GM12891 (cell line): ENCODE results near the gene CALN1.

Experiments used
- PAX5 ChIP-seq: IDR thresholded peaks from 2 replicates; pipeline ENCODE4 v1.6.1; 2011; ENCODE audit warnings: low read length, moderate library complexity, mild to moderate bottlenecking; ENCODE audit not compliant: insufficient read depth, severe bottlenecking
- POLR2A ChIP-seq: IDR thresholded peaks from 2 replicates; pipeline ENCODE4 v1.6.1; 2011; ENCODE audit warnings: low read depth, low read length, control low read depth
- POLR2AphosphoS5 ChIP-seq: IDR thresholded peaks from 2 replicates; pipeline ENCODE4 v1.6.1; 2011; ENCODE audit warnings: low read depth, low read length, control low read depth
- SPI1 ChIP-seq: IDR thresholded peaks from 2 replicates; pipeline ENCODE4 v1.6.1; 2011; ENCODE audit warnings: low read depth, low read length, control low read depth
- TAF1 ChIP-seq: IDR thresholded peaks from 2 replicates; pipeline ENCODE4 v1.6.1; 2011; ENCODE audit warnings: low read depth, low read length, control low read depth

DNA sequence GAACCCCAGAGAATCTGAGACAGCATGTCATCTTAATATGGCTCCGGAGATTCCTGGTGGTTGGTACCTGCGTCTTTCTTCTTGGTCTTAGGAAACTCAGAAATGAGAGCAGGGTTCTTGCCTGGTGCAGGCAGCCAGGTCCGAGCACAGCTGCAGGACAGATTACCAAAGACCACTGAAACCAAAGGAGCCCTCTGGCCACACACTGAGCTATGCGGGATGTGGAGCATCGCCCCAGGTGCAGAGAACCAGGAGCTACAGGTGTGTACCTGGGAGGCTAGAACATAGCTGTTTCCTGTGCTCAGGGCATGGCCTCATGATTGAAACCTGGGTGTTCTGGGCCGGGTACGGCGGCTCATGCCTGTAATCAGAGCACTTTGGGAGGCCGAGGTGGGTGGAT lies 635.4 kb downstream of the CALN1 start:
- no peak for TF ChIP-seq POLR2AphosphoS5
- no peak for TF ChIP-seq POLR2A
- no peak for TF ChIP-seq PAX5
- no peak for TF ChIP-seq SPI1
- TF ChIP-seq TAF1, result no peak
